Urothelium cell line (cell line): ENCODE results near the gene IKBKG.
"Not testable (repeated sequence)": the region's sequence is repeated elsewhere in the genome, so short reads cannot be mapped to it uniquely, and the experiment has no call there.

Source experiments
- DNase-seq: peaks from one replicate; pipeline ENCODE4 v3.0.0; 2011; ENCODE audit warnings: low spot score, mixed read lengths
- FAIRE-seq: peaks from 2 replicates; lab custom pipeline; 2011; peaks lifted over from hg19 to GRCh38; lab: Jason Lieb, UNC

IKBKG gene

DNA sequence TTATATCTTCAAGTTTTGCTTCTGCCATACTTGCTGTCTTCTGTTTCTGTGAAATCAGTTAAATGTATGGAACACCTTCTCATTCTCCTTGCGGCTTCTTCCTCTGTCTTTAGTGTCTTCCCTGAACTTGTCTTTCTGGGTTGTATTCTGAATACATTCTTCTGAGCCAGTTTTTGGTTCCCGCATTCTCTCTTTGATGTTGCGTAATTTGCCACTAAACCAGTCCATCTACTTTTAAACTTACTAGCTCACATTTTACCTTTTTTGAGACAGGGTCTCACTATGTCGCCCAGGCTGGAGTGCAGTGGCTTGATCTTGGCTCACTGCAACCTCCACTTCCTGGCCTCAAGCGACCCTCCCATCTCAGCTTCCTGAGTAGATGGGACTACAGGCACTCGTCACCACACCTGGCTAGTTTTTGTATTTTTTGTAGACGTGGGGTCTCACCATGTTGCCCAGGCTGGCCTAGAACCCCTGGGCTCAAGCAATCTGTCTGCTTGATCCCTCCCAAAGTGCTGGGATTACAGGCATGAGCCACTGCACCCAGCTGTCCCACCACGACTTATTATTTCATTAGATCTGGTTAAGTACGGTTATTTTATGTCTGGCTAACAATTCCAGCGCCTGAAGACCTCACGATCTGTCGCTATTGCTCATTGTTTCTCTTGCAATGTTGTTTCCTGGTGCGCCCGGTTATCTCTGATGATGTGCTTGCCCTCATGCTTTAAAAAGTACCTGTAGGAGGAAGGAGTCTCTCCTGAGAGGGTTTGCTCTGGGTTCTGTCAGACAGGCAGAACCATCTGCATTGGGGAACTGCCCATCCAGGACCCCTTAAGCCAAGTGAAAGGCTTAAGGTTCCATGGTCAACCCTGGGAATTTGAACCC is 21.6 kb upstream of the IKBKG start:
- FAIRE-seq (no peak), DNase-seq (no peak)

DNA sequence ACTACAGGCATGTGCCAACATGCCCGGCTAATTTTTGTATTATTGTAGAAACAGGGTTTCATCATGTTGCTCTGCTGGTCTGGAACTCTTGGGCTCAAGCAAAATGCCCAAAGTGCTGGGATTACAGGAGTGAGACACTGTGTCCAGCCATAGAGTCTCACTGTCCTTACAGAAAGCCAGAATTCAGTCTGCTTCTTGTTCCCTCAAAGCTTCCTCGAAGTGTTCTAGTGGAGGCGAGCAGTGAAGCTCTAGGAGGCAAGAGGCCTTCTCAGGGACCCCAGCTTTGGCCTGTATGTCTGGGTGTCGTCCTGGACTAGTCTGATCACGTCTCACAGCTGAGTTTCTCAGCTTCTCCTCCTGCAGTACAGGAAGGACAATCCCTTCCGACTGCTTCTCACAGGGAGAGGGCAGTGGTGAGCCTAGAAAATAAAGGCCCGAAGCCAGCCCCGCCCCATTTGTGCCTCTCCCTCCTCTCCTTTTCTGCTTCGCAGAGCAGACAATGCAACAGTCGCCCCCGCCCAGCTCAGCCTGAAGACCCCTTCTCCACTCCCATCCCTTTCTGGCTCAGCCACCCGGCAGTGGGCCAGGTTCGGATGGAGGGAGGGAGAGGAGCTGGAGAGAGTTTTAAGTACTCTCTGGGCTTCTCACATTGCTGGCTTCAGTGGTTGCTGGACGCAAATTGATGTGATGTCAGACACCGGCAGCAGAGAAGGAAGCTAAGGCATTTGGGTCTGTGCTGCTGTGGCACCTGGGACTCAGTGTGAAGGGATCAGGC is 20.3 kb upstream of the IKBKG start:
- DNase-seq: peak; percentile 72
- no peak for FAIRE-seq

DNA sequence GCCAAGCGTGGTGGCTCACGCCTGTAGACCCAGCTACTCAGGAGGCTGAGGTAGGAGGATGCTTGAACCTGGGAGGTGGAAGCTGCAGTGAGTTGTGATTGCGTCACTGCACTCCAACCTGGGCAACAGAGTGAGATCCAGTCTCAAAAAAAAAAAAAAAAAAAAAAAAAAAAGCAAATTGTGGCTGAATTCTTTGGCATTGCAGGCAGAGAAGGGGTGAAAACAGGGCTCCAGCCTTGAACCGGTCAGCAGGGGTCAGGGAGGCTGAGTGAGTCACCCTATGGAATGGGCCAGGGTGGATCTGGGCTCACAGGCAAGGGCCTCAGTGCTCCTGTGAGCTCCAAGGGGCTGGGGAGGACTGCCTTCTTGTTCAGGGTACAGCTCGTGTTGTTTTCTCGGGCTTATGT is 18.2 kb upstream of the IKBKG start:
- FAIRE-seq (no peak), DNase-seq (no peak)

DNA sequence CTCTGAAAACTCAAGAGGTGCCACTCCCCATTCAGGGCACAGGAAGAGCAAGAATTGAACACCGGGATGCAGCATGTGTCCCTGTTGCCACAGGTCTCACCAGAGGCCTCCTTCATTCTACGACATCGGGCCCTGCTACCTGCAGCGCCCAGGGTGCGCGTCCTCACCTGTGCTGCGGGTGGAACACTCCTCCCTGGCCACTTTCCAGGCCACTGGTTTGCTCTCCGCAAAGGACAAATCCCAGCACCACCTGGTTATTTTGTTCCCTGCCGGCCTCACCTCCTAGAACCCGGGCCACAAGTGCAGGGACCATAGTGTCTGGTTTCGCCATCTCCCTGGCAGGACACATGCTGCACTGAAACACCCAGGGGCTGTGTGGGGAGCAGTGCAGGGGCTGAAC is 17.1 kb upstream of the IKBKG start:
- DNase-seq (no peak), FAIRE-seq (no peak)

DNA sequence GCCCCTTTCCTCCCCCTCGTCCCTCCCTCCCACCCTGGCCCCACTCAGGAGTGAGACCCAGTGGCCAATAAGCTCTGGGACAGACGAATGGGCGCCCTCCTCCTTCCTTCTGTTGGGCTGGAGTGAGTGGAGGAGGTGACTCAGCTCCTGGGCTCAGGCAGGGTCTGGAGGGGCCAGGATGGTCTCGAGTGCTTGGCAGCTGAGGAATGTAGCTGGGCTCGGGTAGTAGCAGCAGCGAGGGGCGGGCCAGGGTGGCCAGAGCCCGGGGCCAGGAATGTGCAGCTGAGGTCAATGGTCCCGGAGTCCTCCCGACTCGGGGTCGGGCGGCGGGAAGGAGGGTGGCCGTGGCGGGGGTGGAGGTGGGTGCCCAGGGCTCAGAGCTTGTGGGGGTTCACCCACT is 15.8 kb upstream of the IKBKG start:
- no peak for FAIRE-seq

DNA sequence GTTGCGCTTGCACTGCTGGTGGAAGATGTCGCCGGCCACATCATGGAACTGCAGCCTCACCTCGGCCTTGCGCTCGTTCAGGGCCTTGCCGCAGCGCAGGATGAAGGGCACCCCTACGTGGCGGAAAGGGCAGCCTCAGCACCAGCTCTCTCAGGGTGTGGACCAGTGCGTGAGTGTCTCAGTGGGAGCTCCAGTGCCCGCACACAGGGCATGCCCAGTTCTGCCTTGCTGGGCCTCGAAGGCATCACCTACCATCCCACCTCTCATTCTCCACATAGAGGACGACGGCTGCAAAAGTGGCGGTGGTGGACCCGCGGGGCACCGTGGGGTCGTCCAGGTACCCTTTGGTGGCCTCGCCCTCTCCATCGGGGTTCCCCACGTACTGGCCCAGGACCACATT is 14.7 kb upstream of the IKBKG start:
- DNase-seq (no peak), FAIRE-seq (no peak)

More for the DNA sequence above, 15.8 kb upstream of the IKBKG start:
- DNase-seq: no peak

DNA sequence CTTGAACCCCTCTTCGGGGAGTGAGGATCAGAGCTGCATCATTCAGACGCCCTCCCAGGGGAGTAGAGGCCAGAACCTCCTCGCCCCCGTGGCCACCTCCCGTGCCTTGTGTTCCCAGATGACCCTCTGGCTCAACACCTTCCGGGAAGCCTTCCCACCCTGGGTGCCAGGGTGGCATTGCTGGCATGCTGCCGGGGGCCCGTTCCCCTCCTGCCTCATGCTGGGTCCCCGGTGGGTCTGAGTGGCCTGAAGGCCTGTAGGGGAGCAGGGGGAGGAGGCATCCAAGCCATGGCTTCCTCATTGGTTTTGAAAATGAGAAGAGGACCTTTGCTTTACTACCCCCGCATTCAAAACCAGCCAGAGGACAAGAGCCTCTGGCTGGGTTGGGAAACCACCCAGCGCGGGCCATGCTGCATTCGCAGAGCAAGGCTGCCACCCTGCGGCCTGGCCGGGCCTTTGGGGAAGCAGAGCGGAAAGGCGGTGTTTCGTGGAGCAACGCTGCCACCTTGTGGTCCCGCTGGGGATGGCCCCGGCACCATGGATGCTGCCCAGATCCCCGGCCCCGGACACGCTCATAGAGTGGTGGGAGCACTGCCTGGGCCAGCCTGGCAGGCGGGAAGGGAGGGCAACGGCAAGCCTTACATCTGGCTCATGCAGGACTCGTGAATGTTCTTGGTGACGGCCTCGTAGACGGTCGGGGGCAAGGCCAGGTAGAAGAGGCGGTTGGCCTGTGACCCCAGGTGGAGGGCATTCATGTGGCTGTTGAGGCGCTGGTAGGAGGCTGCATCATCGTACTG is 12.7 kb upstream of the IKBKG start:
- DNase-seq (peak; percentile 80), FAIRE-seq (peak; percentile 90)

DNA sequence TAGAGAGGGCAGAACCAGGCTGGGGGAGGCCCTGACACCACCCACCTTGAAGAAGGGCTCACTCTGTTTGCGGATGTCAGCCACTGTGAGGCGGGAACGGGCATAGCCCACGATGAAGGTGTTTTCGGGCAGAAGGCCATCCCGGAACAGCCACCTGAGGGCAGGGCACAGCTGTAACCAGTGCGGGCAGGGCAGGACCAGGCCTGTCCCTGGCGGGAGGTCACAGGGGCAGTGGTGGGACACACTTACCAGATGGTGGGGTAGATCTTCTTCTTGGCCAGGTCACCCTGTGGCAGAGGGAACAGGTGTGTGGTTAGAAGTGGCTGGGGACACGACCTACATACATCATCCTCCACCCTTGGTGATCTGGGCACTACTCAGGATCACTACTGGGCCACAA is 11.5 kb upstream of the IKBKG start:
- no peak for DNase-seq
- peak; percentile 20 for FAIRE-seq

DNA sequence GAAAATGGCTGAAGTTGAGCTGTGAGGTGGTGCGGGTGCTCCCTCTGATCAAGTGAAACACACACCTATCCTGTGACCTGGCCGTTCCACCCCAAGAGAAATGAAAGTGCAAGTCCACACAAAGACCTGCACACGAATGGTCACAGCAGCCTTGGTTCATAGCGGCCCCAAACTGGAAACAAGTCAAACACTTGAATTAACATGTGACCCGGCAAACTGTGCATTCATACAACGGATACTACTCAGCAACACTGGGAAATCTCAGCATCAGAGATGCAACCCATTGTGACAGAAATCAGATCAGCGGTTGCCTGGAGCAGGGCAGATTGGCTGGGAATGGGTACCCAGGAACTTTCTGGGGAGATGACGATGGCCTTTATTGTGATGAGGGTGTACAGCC is 8.3 kb upstream of the IKBKG start:
- FAIRE-seq: no peak
- no peak for DNase-seq

DNA sequence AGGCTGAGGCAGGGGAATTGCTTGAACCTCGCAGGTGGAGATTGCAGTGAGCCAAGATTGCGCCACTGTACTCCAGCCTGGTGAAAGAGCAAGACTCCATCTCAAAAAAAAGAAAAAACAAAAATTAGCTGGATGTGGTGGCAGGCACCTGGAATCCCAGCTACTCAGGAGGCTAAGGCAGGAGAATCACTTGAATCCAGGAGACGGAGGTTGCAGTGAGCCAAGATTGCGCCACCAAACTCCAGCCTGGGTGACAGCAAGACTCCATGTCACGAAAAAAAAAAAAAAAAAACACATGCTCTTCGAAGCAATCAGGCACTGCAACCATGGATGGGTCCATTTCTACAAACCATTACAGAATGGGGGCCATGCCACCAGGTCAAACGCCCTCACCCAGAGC is 7.1 kb upstream of the IKBKG start:
- not testable (repeated sequence) for FAIRE-seq, DNase-seq

DNA sequence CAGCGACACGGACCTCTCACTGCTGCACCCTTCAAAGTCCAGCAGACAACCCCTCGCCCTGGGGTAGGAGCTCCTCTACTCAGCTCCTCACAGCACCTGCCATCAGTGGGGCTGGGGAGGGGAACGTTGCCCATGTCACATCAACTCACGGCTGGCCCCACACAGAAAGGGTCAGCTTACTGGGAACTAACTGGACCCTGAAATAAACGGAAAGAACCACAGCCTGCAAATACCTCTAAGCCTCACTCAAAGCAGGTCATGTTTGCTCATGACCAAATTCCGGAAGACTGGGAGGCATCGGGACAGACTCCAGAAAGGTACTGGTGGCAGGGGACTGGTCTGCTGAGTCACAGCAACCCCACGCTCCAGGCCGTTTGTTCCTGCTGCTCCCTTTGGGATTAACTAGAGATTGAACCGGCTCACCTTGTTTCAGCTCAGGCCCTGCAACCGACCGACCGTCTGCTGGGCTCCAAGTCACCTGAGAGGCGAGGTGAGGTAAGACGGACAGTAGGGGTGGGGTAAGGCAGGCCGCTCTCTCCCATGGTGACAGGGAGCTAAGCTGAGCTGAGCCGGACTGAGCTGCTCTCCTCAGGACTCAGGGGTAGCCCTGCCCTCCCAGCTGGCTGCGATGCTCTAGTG is 6.4 kb upstream of the IKBKG start:
- FAIRE-seq (no peak), DNase-seq (no peak)

DNA sequence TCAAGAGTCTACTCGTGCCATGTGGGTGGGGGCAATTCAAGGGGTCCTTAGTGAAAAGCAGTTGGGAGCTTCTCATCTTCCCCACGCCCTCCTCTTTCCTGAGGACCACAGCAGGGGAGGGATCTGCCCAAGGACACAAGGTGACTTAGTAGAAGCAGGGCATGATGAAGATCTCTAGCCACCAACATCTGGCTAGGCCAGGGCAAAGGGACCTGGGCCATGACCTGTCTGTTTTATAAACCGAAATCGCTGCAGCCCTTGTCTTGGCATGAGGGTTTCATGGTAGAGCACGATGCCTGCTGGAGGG is 5.9 kb upstream of the IKBKG start:
- DNase-seq: no peak
- FAIRE-seq: no peak

DNA sequence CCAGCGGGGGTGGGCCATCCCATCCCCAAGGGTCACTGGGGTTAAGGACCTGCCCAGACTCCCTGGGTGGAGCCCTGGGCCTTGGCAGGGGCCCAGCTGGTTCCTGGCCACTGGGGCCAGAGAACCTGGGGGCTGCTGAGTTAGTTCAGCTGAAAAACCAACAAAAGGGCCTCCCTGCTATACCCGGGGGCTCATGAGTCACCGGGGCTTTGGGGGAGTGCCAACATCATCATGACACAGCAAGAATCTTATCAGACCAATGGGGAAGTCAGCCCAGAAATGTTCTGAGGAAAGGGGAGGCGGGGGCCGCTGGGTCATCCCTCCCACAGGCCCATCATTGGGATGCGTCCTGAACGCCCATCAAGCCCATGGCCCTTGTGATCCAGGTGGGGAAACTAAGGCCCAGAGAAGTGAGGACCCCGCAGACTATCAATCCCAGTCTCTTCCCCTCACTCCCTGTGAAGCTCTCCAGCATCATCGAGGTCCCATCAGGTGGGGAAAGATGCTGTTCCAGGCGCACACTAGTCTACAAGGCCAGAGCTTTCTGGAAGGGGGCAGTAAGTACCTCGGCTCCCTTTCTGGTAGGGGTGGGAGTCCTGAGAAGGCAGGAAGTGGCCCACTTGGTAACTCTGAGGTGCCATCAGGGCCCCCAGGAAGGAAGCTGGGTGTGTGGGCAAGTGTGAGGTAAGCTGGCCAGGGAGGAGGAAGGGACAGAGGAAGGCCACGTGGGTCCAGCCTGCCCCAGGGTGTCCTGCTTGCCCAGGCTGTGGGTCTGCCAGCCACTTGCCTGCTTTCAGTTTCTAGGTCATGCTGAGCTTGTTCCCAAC is 5.3 kb upstream of the IKBKG start:
- DNase-seq: peak; percentile 81
- FAIRE-seq: no peak

DNA sequence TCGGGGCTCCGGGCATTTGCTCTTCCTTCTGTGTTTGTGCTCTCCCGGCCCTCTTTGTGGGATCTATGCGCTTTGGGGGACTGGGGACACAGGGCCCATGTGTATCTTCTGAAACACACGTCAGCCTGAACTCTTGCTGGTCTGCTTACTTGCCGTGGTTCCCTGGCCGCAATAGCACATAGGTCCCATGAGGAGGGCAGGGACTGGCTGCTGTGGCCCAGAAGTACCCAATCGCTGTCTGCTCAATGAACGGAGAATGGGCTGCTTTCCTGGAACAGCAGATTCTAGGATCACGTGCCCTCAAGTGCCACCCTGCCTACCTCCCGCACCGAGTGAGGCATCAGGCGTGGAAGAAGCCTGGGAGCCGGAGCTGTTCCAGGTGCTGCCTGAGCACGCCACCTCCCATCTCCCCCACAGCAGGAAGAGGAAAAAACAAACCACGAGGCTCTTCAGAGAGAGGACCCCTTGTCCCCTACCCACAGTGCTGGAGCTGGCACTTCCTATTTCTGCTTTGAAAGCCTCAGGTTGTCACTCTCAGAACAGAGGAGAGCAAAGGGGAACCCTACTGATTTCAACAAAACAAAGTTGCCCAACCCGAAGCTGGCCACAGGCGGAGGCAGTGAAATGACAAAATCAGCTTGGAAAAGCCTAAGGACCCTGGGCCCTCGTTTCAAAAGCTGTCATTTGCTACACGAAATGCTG is 4.5 kb upstream of the IKBKG start:
- FAIRE-seq (no peak), DNase-seq (no peak)

DNA sequence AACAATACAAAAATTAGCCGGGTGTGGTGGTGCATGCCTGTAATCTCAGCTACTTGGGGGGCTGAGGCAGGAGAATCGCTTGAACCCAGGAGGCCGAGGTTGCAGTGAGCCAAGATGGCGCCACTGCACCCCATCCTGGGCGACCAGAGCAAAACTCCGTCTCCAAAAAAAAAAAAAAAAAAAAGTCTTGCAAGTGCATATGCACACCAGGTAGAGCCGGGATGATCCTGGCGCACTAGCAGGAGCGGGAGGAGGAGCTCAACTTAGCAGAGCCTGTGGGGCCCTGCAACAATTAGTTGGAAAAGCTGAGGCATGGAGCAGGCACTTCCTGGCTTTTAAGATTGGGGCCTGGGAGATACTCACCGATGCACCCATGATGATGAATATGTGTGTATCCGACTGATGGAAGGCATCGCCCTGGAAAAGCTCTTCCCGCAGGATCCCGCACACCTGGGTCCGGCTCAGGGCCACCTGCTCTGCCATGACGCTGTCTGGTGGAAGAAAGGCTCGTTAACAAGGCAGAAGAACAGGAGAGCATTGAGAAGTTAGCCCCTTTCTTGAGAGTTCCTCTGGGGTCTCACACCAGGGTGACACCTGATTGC is 1.6 kb upstream of the IKBKG start:
- no peak for DNase-seq
- no peak for FAIRE-seq

DNA sequence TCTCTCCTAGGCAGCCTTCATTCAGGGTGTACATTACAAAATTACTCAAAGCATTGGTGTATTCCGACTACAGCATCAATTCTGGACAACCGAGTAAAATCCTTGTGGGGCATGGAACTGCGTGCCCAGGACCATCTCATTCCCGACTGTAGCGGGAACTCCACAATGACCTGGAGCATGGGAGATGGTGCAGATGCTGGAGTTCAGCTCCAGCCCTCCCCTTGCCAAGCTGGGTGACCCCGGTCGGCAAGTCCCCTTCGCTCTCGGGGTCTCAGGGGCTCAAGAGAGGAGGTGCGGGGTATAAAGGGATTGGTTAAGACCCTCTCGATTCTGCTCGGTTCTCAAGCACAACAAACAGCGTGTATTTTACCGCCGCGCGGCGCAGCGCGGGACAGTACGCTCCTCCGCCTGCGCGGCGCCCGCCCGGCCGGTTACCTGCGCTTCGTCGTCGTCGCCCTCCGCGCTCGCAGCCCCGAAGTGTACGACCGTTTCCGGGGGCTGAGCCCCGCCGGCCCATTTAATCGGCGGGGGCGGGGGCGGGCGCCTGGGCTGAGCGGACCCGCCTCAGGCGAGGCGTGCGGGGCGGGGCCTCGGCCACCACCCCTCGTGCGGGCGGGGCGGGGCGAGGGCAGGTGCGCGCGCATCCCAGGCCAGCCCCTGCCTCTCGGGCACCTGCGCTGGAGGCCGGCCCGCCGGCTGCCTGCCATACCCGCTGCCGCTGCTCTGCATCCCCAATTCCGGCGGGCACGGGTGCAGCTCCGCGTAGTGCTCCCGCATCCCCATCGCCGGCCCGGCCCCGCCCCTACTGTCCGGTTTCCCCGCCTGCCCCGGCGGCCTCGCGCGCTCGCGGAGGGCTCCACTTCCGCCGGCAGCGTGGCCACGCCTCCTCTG is 821 bp upstream of the IKBKG start, which contains the start of gene G6PD:
G6PD (minus strand) TSS at position 493 of the 891 bp plus-strand sequence. CDS start 691 bp downstream, outside the sequence.
- DNase-seq (peak; percentile 92), FAIRE-seq (no peak)

DNA sequence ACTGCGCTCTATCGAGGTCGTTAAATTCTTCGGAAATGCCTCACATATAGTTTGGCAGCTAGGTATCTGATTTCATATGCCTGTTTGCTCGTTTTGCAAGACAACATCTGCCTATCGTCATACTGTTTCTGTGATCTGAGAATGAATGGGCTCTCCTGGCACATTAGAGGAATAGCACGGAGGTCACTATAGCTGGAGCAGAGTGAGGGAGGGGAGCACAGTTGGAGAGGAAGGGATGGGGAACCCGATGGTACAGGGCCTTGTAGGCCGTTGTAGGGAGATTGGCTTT is 552 bp downstream of the IKBKG start:
- FAIRE-seq (no peak), DNase-seq (no peak)

DNA sequence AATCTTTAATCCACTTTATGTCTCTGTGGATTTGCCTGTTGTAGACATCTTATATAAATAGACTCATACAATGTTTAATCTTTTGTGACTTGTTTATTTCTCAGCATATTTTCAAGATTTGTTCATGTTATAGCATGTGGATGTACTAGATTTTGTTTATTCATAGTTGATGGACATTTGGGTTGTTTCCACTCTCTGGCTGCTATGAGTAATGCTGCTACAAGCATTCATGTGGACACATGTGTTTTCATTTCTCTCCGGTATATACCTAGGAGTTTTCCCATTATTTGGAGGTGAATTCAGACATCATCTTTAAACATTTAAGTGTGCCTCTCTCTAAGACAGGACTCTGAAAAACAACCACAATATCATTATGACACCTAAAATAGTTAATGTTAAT is 2.3 kb downstream of the IKBKG start:
- DNase-seq (no peak), FAIRE-seq (no peak)
